HCT116 (cell line): Measurements from ENCODE around the gene CYP2B6.

Source experiments
- CEBPB ChIP-seq: IDR thresholded peaks from 2 replicates; pipeline ENCODE4 v1.6.1; 2012; ENCODE audit warnings: low read depth
- CTCF ChIP-seq, 3 experiments: fragments of 200-600 bp in 1 of 3; sonication (generic) in 1 of 3; IDR thresholded peaks in 2 of 3; conservative IDR thresholded peaks in 1 of 3; 2 replicates each; pipeline ENCODE4 v1.5.1; 2012 to 2017; ENCODE audit warnings: low read depth in 2 of 3, low read length in 2 of 3, antibody characterized with exemption in 1 of 3, borderline replicate concordance in 1 of 3, control low read depth in 1 of 3, mild to moderate bottlenecking in 1 of 3, mixed read lengths in 1 of 3, mixed run types in 1 of 3, moderate library complexity in 1 of 3; ENCODE audit not compliant: insufficient read depth in 1 of 3
- ELF1 ChIP-seq: IDR thresholded peaks from 2 replicates; pipeline ENCODE4 v1.6.1; 2012; ENCODE audit warnings: low read depth, borderline replicate concordance
- EZH2 ChIP-seq: fragments of 200-600 bp; sonication (generic); IDR thresholded peaks from 2 replicates; pipeline ENCODE4 v1.6.1; 2017; ENCODE audit warnings: antibody characterized with exemption, mixed run types
- FOSL1 ChIP-seq: IDR thresholded peaks from 2 replicates; pipeline ENCODE4 v1.6.1; 2012; ENCODE audit warnings: low read depth
- JUND ChIP-seq: IDR thresholded peaks from 2 replicates; pipeline ENCODE4 v1.6.1; 2012
- POLR2A ChIP-seq: IDR thresholded peaks from 2 replicates; pipeline ENCODE4 v1.7.0; 2011; ENCODE audit warnings: borderline replicate concordance; ENCODE audit not compliant: insufficient read depth, insufficient read length; ENCODE audit errors: extremely low read depth
- POLR2AphosphoS5 ChIP-seq: IDR thresholded peaks from 2 replicates; pipeline ENCODE4 v1.6.1; 2011; ENCODE audit warnings: mild to moderate bottlenecking, low read depth, low read length, moderate library complexity
- RAD21 ChIP-seq: IDR thresholded peaks from 2 replicates; pipeline ENCODE4 v1.6.1; 2012; ENCODE audit warnings: low read depth, mild to moderate bottlenecking
- SP1 ChIP-seq: IDR thresholded peaks from 2 replicates; pipeline ENCODE4 v1.6.1; 2012; ENCODE audit warnings: low read depth
- TCF7L2 ChIP-seq: IDR thresholded peaks from 2 replicates; pipeline ENCODE4 v1.7.0; 2011; ENCODE audit warnings: borderline replicate concordance, inconsistent platforms; ENCODE audit not compliant: insufficient read depth, insufficient read length; ENCODE audit errors: extremely low read depth
- ZNF274 ChIP-seq: fragments of 200-500 bp; sonication (Bioruptor generic); IDR thresholded peaks from 2 replicates; pipeline ENCODE4 v1.6.1; 2014; ENCODE audit warnings: mild to moderate bottlenecking, low read depth, low read length, inconsistent platforms
- TF ChIP-seq, protein P1 (sequence below): IDR thresholded peaks from 2 replicates; pipeline ENCODE4 v1.6.1; 2012; ENCODE audit warnings: low read depth

GRCh38 chr19:41000310-41000737 is 9.2 kb downstream of the CYP2B6 start:
- no peak for TF ChIP-seq EZH2
- TF ChIP-seq JUND = peak; percentile 76
- TF ChIP-seq CEBPB = peak; percentile 94
- no peak for TF ChIP-seq CTCF (IDR thresholded peaks at IDR 0.05 in 2 of 3, conservative IDR thresholded peaks at IDR 0.05 in 1 of 3; ENCODE audit: borderline replicate concordance in 1 of 3, insufficient read depth in 1 of 3, low read depth in 2 of 3, low read length in 2 of 3)
- TF ChIP-seq POLR2AphosphoS5 = peak; percentile 55; the same call in 1 of the 2 replicates
- TF ChIP-seq POLR2A = no peak
- no peak for TF ChIP-seq ELF1
- no peak for TF ChIP-seq RAD21
- TF ChIP-seq ZNF274 = no peak
- TF ChIP-seq, protein P1, sequence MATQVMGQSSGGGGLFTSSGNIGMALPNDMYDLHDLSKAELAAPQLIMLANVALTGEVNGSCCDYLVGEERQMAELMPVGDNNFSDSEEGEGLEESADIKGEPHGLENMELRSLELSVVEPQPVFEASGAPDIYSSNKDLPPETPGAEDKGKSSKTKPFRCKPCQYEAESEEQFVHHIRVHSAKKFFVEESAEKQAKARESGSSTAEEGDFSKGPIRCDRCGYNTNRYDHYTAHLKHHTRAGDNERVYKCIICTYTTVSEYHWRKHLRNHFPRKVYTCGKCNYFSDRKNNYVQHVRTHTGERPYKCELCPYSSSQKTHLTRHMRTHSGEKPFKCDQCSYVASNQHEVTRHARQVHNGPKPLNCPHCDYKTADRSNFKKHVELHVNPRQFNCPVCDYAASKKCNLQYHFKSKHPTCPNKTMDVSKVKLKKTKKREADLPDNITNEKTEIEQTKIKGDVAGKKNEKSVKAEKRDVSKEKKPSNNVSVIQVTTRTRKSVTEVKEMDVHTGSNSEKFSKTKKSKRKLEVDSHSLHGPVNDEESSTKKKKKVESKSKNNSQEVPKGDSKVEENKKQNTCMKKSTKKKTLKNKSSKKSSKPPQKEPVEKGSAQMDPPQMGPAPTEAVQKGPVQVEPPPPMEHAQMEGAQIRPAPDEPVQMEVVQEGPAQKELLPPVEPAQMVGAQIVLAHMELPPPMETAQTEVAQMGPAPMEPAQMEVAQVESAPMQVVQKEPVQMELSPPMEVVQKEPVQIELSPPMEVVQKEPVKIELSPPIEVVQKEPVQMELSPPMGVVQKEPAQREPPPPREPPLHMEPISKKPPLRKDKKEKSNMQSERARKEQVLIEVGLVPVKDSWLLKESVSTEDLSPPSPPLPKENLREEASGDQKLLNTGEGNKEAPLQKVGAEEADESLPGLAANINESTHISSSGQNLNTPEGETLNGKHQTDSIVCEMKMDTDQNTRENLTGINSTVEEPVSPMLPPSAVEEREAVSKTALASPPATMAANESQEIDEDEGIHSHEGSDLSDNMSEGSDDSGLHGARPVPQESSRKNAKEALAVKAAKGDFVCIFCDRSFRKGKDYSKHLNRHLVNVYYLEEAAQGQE = no peak
- peak; percentile 70 for TF ChIP-seq SP1
- TF ChIP-seq TCF7L2 = peak; percentile 71
- TF ChIP-seq FOSL1 = peak; percentile 78
